Smooth muscle cell (in vitro differentiated cells): ENCODE results near the gene NOSIP. TPM values are rescaled to one million over a fixed set of nuclear protein-coding genes. Genes with fewer than 3 reads are reported as not detected.
"Not testable (repeated sequence)": the region's sequence is repeated elsewhere in the genome, so short reads cannot be mapped to it uniquely, and the experiment has no call there.

ENCODE experiments used
- DNase-seq: peaks from one replicate; lab custom pipeline; 2025; ENCODE audit not compliant: unreplicated experiment; lab: John Stamatoyannopoulos, UW
- H2AFZ ChIP-seq: fragments of 200-600 bp; sonication (generic); 2 replicates; pipeline ENCODE4 v1.6.0; 2016; ENCODE audit warnings: antibody characterized with exemption, low read depth, mild to moderate bottlenecking
- H3F3A ChIP-seq: fragments of 200-600 bp; sonication (generic); 2 replicates; pipeline ENCODE4 v1.6.0; 2017; ENCODE audit warnings: antibody characterized with exemption, low read depth
- H3K27ac ChIP-seq: fragments of 200-600 bp; sonication (generic); 2 replicates; pipeline ENCODE4 v1.5.1; 2016; ENCODE audit warnings: low read depth, mild to moderate bottlenecking
- H3K27me3 ChIP-seq: fragments of 200-600 bp; sonication (generic); 2 replicates; pipeline ENCODE4 v1.6.1; 2016; ENCODE audit warnings: low read depth, mild to moderate bottlenecking
- H3K36me3 ChIP-seq: fragments of 200-600 bp; sonication (generic); 2 replicates; pipeline ENCODE4 v1.5.1; 2016; ENCODE audit warnings: low read depth
- H3K4me1 ChIP-seq: fragments of 200-600 bp; sonication (generic); 2 replicates; pipeline ENCODE4 v1.5.1; 2016; ENCODE audit warnings: low read depth
- H3K4me2 ChIP-seq: fragments of 200-600 bp; sonication (generic); 2 replicates; pipeline ENCODE4 v1.6.0; 2016; ENCODE audit warnings: mild to moderate bottlenecking
- H3K4me3 ChIP-seq: fragments of 200-600 bp; sonication (generic); 2 replicates; pipeline ENCODE4 v1.5.1; 2016; ENCODE audit warnings: mild to moderate bottlenecking
- H3K79me2 ChIP-seq: fragments of 200-600 bp; sonication (generic); 2 replicates; pipeline ENCODE4 v1.6.0; 2016; ENCODE audit warnings: low read depth, mild to moderate bottlenecking
- H3K9ac ChIP-seq: fragments of 200-600 bp; sonication (generic); 2 replicates; pipeline ENCODE4 v1.6.0; 2016; ENCODE audit warnings: low read depth
- H3K9me3 ChIP-seq: fragments of 200-600 bp; sonication (generic); replicated peaks from 2 replicates; pipeline ENCODE4 v1.5.1; 2016; ENCODE audit warnings: low read depth
- H4K20me1 ChIP-seq: fragments of 200-600 bp; sonication (generic); 2 replicates; pipeline ENCODE4 v1.6.0; 2016; ENCODE audit warnings: low read depth
- WGBS: methylation state at CpG from one replicate; pipeline ENCODE4 v1.1.7; 2016; ENCODE audit warnings: low lambda C conversion rate; 5-methylcytosine and 5-hydroxymethylcytosine counted together
- polyA plus RNA-seq: library from polyadenylated mRNA; unstranded; fragments of >200 nt; fragmentation: Nextera tagmentation; extraction: Ambion mirVana; gene quantifications from 2 replicates; pipeline ENCODE4 v1.2.1, GENCODE V29; 2016
- total RNA-seq: library from RNA; depleted of rRNA; stranded (reverse); fragments of >200 nt; gene quantifications from 2 replicates; pipeline ENCODE4 v1.2.3, GENCODE V29; 2014
- TF ChIP-seq, protein P1 (sequence below): fragments of 200-600 bp; sonication (generic); IDR thresholded peaks from 2 replicates; pipeline ENCODE4 v1.5.1; 2017; ENCODE audit warnings: borderline replicate concordance, mild to moderate bottlenecking, antibody characterized with exemption; ENCODE audit not compliant: insufficient read depth, poor library complexity, severe bottlenecking

NOSIP gene
- total and polyA plus RNA-seq, 2 experiments from 2014 or later: 45.0 to 95.7 TPM

DNA sequence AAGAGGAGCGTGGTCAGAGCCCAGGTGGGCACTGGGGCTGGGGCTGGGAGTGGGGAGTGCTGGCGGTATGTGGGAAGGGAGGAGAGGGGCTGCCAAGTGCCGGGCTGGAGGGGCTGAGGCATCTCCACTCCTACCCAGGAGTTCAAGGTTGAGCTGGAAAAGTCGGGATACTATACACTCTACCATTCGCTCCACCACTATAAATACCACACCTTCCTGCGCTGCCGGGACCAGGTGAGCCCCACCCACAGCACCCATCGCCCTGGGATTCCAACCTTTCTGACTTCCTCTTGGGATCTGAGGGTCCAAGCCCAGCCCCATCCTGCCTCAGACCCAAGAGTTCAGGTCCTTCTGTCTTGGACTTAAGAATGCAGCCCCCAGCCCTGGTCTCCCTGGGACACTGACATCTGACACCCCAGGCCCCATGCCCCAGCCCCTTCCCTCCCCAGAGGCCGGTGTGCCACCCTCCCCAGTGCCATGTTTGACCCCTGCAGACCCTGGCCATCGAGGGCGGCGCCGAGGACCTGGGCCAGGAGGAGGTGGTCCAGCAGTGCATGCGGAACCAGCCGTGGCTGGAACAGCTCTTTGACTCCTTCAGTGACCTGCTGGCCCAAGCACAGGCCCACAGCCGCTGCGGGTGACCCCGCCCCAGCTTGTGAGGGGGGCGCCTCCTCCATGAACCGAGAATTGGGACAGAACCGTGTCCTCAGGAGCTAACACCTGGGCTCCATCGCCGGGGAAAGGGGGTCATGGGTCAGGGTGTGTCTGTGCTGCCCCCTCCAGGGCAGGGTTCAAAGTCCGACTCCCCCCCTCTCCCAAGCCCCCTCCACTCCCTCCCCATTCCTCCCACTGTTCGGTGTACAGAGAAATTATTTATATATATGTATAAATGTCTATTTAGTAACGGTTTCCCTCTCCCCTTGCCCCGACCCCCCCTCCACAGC lies 44.9 kb upstream of the NOSIP start:
- H3K27ac ChIP-seq: no peak overlapping the region
- no peaks in the 10 kb centered on the region for H3K9me3 ChIP-seq
- TF ChIP-seq, protein P1, sequence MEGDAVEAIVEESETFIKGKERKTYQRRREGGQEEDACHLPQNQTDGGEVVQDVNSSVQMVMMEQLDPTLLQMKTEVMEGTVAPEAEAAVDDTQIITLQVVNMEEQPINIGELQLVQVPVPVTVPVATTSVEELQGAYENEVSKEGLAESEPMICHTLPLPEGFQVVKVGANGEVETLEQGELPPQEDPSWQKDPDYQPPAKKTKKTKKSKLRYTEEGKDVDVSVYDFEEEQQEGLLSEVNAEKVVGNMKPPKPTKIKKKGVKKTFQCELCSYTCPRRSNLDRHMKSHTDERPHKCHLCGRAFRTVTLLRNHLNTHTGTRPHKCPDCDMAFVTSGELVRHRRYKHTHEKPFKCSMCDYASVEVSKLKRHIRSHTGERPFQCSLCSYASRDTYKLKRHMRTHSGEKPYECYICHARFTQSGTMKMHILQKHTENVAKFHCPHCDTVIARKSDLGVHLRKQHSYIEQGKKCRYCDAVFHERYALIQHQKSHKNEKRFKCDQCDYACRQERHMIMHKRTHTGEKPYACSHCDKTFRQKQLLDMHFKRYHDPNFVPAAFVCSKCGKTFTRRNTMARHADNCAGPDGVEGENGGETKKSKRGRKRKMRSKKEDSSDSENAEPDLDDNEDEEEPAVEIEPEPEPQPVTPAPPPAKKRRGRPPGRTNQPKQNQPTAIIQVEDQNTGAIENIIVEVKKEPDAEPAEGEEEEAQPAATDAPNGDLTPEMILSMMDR: no peak
- no peak overlapping the region for H3K4me2 ChIP-seq
- H3K79me2 ChIP-seq: no peaks in the 10 kb centered on the region
- H3K4me3 ChIP-seq: no peak overlapping the region
- no peaks in the 10 kb centered on the region for H3K27me3 ChIP-seq
- no peaks in the 10 kb centered on the region for H3K36me3 ChIP-seq
- H3K9ac ChIP-seq: no peak overlapping the region
- no peak for DNase-seq
- peaks cover 7% of the 10 kb centered on the region for H3F3A ChIP-seq
- peaks cover 4% of the 10 kb centered on the region for H4K20me1 ChIP-seq
- no peak overlapping the region for H2AFZ ChIP-seq
- no peaks in the 10 kb centered on the region for H3K4me1 ChIP-seq
- WGBS: 99% methylated on average over 23 of the region's 27 CpGs

DNA sequence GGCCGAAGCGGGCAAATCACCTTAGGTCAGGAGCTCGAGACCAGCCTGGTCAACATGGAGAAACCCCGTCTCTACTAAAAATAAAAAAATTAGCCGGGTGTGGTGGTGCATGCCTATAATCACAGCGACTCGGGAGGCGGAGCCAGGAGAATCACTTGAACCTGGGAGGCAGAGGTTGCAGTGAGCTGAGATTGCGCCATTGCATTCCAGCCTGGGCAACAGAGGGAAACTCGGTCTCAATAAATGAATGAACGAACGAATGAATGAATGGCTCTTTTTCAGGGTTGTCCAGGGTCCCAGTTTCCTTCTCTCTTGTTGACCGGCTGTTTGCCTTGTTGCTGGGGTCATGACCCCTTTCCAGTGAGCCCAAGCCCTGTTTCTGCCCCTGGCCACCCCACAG lies 37.5 kb upstream of the NOSIP start:
- H3K79me2 ChIP-seq: not testable (repeated sequence)

DNA sequence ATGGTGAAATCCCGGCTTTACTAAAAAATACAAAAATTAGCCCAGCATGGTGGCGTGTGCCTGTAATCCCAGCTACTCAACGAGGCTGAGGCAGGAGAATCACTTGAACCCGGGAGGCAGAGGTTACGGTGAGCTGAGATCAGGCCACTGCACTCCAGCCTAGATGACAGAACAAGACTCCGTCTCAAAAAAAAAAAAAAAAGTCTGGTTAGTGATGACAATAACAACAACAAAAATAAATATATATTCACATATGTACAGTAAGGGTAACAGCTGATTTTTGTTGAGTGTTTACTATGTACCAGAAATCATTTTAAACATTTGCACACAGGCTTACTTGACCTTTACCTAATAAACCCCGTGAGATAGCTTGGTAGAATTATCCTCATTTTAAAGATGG lies 36.6 kb upstream of the NOSIP start:
- Histone ChIP-seq H3K9ac (no peak overlapping the region), H2AFZ (no peak overlapping the region), H3K4me1 (no peaks in the 10 kb centered on the region), H3K27me3 (no peaks in the 10 kb centered on the region), H3K27ac (no peak overlapping the region), H4K20me1 (peaks cover 37% of the 10 kb centered on the region), H3K9me3 (no peaks in the 10 kb centered on the region), H3K4me2 (no peak overlapping the region), H3F3A (no peaks in the 10 kb centered on the region), H3K79me2 (peaks cover 18% of the 10 kb centered on the region), H3K36me3 (no peaks in the 10 kb centered on the region), H3K4me3 (no peak overlapping the region)
- DNase-seq: no peak
- TF ChIP-seq, protein P1: no peak
- WGBS: 97% methylated on average over 7 of the region's 7 CpGs

More for the DNA sequence above, 37.5 kb upstream of the NOSIP start:
- not testable (repeated sequence) for H3K9ac ChIP-seq, H2AFZ ChIP-seq, H3K36me3 ChIP-seq, H3K27me3 ChIP-seq, H3F3A ChIP-seq, H3K4me3 ChIP-seq, H3K4me2 ChIP-seq, H3K9me3 ChIP-seq, H3K4me1 ChIP-seq, DNase-seq, H3K27ac ChIP-seq
- peaks cover 28% of the 10 kb centered on the region for H4K20me1 ChIP-seq
- 98% methylated on average over 13 of the region's 13 CpGs for WGBS

DNA sequence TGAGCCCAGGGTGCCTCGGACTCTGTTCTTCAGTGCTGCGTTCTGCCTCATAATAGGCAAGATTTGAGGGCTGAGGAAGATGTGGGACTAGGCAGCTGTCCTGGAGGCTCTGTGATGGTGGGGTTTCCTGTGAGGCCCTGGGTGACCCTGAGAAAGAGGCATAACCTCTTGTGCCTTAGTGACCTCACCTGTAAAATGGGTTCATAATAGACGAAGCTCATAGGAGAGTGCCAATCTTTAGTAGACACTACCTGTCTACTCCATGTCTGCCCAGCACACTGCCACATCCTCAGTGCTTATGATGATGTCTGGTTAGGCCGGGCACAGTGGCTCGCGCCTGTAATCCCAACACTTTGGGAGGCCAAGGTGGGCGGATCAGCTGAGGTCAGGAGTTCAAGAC lies 36.2 kb upstream of the NOSIP start:
- Histone ChIP-seq H3K4me3 (no peak overlapping the region), H3K27ac (no peak overlapping the region)
- TF ChIP-seq, protein P1: no peak

More for the DNA sequence above, 36.2 kb upstream of the NOSIP start:
- Histone ChIP-seq H4K20me1 (peaks cover 38% of the 10 kb centered on the region), H3K9me3 (no peaks in the 10 kb centered on the region), H3K27me3 (no peaks in the 10 kb centered on the region), H2AFZ (no peak overlapping the region), H3K36me3 (no peaks in the 10 kb centered on the region), H3K9ac (no peak overlapping the region), H3K4me2 (no peak overlapping the region), H3F3A (no peaks in the 10 kb centered on the region), H3K4me1 (no peaks in the 10 kb centered on the region), H3K79me2 (peaks cover 19% of the 10 kb centered on the region)
- 97% methylated on average over 7 of the region's 7 CpGs for WGBS
- no peak for DNase-seq
